T1000 (cell line): Measurements from ENCODE around the gene SH2D3C.
"Not testable (repeated sequence)": the region's sequence is repeated elsewhere in the genome, so short reads cannot be mapped to it uniquely, and the experiment has no call there.

Source experiments
- DNase-seq: peaks from one replicate; lab custom pipeline; 2025; ENCODE audit warnings: mixed read lengths; lab: John Stamatoyannopoulos, UW

The SH2D3C gene

DNA sequence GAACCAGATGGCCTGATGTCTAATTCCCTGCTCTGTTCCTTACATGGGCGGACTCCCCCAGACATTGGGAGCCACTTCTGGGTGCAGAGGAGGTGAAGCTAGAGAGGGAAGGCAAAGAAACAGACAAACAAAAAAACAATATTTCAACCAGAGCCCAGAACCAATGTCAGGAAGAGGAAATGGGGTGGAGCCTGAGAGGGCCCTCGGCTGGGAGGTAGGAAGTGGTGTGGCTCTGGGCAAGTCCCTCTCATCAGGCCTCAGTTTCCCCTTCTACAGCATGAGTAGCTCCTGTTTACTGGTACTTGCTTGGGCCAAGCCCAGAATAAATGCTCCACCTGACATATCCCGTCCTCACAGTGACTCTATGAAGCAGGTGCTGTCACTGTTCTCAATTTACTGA lies 11.1 kb downstream of the SH2D3C start:
- DNase-seq: no peak

- DNase-seq: no peak
Measured at GRCh38 chr9:127765418-127765817, 13.0 kb downstream of the SH2D3C start.

- DNase-seq: no peak
Measured at GRCh38 chr9:127763918-127764384, 14.5 kb downstream of the SH2D3C start.

GRCh38 chr9:127762111-127762676 lies 16.3 kb downstream of the SH2D3C start:
- no peak for DNase-seq

- no peak for DNase-seq
Measured at GRCh38 chr9:127761491-127761956, 16.9 kb downstream of the SH2D3C start.

DNA sequence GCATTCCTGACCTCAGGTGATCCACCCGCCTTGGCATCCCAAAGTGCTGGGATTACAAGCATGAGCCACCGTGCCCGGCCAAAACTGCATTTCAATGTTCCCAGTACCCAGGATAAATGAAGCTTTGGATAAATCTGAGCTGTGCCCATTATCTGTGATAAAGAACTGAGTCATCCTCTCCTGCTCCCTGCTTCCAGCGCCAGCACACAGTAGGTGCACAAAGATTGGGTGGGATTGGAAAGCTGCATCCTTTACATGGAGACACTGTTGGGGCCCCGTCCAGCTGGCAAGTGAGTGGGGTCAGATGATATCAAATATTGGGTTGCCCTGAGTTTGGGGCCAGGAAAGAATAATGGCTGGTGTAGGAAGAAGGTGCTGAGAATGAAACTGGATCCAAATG lies 17.4 kb downstream of the SH2D3C start:
- DNase-seq: no peak

DNA sequence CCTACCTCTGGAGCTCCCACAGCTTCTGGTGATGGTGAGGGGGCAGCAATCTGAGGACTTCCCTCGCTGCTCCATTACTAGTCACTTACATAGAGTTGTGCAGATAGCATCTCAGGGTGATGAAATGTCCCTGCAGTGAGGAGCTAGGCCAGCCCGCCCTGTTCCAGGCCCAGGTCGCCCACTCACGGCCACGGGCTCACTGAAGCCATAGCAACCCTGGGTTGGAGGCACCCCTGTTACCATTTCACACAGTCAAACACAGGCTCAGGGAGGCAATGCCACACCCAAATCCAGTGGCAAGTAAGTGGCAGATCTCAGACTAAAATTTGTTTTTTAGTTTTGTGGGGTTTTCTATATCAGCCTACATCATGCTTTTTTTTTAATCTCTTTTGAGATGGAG lies 19.6 kb downstream of the SH2D3C start:
- no peak for DNase-seq

- DNase-seq: not testable (repeated sequence)
Measured at GRCh38 chr9:127756776-127757175, 21.7 kb downstream of the SH2D3C start.

GRCh38 chr9:127756233-127756632 lies 22.2 kb downstream of the SH2D3C start:
- no peak for DNase-seq

DNA sequence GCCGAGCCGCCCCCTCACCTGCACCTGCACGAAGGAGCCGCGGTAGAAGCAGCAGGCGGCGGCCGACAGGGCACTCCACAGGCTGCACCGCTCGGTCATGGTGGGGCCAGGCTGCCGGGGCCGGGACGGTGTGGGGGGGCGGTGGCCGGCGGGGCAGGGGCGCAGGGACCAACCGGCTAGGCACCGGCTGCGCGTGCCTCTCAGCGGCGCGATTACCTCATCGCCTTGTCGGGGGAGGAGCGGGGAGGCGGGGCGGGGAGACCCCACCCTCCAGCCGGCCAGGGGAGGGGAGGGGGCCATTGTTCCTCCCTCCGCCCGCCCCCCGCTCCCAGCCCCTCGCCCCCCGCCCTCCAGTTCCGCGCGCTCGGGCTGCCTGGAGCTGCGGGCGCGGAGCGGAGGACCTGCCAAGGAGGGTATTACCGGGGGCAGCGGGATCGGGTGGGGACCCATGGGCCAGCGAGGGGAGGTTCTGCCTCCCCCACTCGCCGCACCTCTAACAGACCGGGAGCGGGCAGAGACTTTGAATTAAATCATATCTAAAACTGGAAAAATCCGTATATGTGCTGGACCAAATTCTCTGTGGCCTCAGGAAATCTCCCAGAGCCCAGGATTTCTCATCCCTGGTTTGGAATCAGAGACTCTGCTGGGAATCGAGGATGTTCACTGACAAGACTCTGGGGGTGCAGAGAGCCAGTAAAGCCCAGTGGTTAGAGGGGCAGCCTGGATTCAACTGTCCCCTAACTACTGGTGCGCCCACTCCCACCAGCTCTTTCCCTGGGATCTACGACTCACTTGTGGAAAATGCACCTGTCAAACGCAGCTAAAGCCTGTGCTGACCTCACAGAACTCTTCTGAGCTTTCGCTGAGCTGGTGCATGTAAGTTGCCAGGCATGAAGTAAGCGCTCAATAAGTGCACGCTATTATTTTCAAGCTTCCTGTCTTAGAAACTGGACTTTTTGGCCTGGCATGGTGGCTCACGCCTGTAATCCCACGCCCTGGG lies 23.1 kb downstream of the SH2D3C start:
- DNase-seq: no peak

- no peak for DNase-seq
Measured at GRCh38 chr9:127754099-127755060, 24.1 kb downstream of the SH2D3C start.

GRCh38 chr9:127753622-127754021 lies 24.8 kb downstream of the SH2D3C start:
- DNase-seq: no peak

- DNase-seq: no peak
Measured at GRCh38 chr9:127753148-127753547, 25.3 kb downstream of the SH2D3C start.

GRCh38 chr9:127751269-127752054 lies 27.0 kb downstream of the SH2D3C start:
- DNase-seq: no peak

GRCh38 chr9:127749090-127749787 lies 29.2 kb downstream of the SH2D3C start:
- DNase-seq: no peak

DNA sequence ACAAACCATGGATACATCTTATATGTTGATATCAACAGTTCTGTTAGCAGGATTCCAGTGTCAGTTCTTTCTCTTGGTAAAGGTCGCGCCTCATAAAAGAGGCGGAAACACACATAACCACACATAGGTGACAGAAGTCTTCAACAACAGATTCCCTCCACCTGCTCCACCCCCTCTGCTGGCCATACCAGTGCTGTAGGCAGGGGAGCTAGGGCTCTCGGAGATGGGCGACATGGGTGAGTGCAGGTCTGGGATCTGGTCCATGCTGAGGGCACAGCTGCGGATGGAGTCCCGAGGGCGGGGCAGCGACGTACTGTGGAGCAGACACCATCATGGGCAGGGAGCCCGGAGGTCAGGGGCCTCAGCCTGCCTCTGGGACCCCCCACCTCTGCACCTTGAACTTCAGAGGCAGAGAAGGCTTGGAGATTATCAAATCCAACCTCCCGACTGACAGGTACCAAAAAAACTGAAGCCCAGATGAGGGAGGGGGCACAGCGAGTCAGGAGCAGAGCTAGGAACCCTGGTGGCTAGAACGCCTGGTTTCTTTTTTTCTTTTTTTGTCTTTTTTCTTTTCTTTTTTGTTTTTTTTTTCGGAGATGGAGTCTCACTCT lies 31.4 kb downstream of the SH2D3C start:
- no peak for DNase-seq

- DNase-seq: no peak
Measured at GRCh38 chr9:127744398-127745110, 33.9 kb downstream of the SH2D3C start.

GRCh38 chr9:127742435-127743088 lies 35.9 kb downstream of the SH2D3C start:
- DNase-seq: no peak
